22Rv1 (cell line): ENCODE results near the gene NPEPPS.

Source experiments
- H3K27ac ChIP-seq: fragments of 450-650 bp; 2 replicates; pipeline ENCODE4 v1.5.1; 2017
- CTCF ChIP-seq: fragments of 450-650 bp; IDR thresholded peaks from 2 replicates; pipeline ENCODE4 v1.5.1; 2017; ENCODE audit warnings: mild to moderate bottlenecking
- ZFX ChIP-seq: fragments of 450-650 bp; IDR thresholded peaks from 2 replicates; pipeline ENCODE4 v1.6.1; 2017; ENCODE audit warnings: antibody characterized with exemption, borderline replicate concordance

NPEPPS gene

GRCh38 chr17:47611372-47612350, 80.8 kb downstream of the NPEPPS start:
- no peak for TF ChIP-seq ZFX
- no peak for TF ChIP-seq CTCF
- peak overlapping the region; percentile 34 for H3K27ac ChIP-seq

- TF ChIP-seq ZFX, result no peak
- TF ChIP-seq CTCF, result peak; percentile 79
- H3K27ac ChIP-seq, result no peak overlapping the region
These were observed 85.0 kb downstream of the NPEPPS start for GRCh38 chr17:47615766-47616424.

GRCh38 chr17:47618410-47618809, 87.5 kb downstream of the NPEPPS start:
- H3K27ac ChIP-seq, result no peak overlapping the region

GRCh38 chr17:47620503-47621245, 89.8 kb downstream of the NPEPPS start:
- TF ChIP-seq CTCF (no peak), ZFX (no peak)
- H3K27ac ChIP-seq, result no peak overlapping the region

More at GRCh38 chr17:47618410-47618809, 87.5 kb downstream of the NPEPPS start:
- TF ChIP-seq ZFX, result no peak
- peak; percentile 35 for TF ChIP-seq CTCF

- TF ChIP-seq CTCF (peak; percentile 9; the same call in 1 of the 2 replicates), ZFX (no peak)
- H3K27ac ChIP-seq, result no peak overlapping the region; the same call in 1 of the 2 replicates
These were observed 90.6 kb downstream of the NPEPPS start for GRCh38 chr17:47621293-47622179.

GRCh38 chr17:47622180-47622549, 91.3 kb downstream of the NPEPPS start:
- TF ChIP-seq CTCF (no peak), ZFX (no peak)
- no peak overlapping the region; the same call in 1 of the 2 replicates for H3K27ac ChIP-seq
